K562 (cell line): ENCODE measurements around the gene AGRN. TPM values are rescaled to one million over a fixed set of nuclear protein-coding genes. Genes with fewer than 3 reads are reported as not detected.
A peak's percentile ranks its signal among the peaks of the same experiment; 100 is the strongest.

Source experiments
- ATAC-seq: fragments of 200-7000 bp; cut with Tn5 transposase; 3 replicates; pipeline ENCODE4 v1.9.1; 2020; ENCODE audit warnings: moderate library complexity
- BruUV-seq: library from RNA; stranded (reverse); fragments of 400-500 nt; replicated peaks from 2 replicates; lab custom pipeline; 2021; lab: Mats Ljungman, UMichigan
- CTCF ChIA-PET: fragments of 300-600 bp; formaldehyde crosslinking; extraction: SDS; loops from one replicate; lab custom pipeline; 2021; ENCODE audit warnings: low intra/inter-chr PET ratio; lab: Yijun Ruan, JAX
- POLR2A ChIA-PET: fragments of 300-600, 350-650 bp; sonication (Branson Sonifier 250); formaldehyde crosslinking; extraction: SDS; loops from one replicate; lab custom pipeline; 2021; ENCODE audit warnings: antibody characterized with exemption, inconsistent platforms; lab: Yijun Ruan, JAX
- DNase-seq, 4 experiments: peaks; one replicate each; pipeline versions ENCODE4 v3.0.0 to v3.0.0-alpha.2; 2011 to 2018; ENCODE audit warnings: low spot score in 3 of 4, mixed read lengths in 3 of 4; ENCODE audit errors: extremely low read depth in 1 of 4
- FAIRE-seq: peaks from 2 replicates; lab custom pipeline; 2011; peaks lifted over from hg19 to GRCh38; lab: Jason Lieb, UNC
- H2AFZ ChIP-seq: 2 replicates; pipeline ENCODE4 v1.6.0; 2011; ENCODE audit warnings: low read depth, low read length, control low read depth, inconsistent platforms
- H3K27ac ChIP-seq: fragments of 200-600 bp; 3 replicates; pipeline ENCODE4 v1.8.0; 2011; ENCODE audit warnings: low read depth, mild to moderate bottlenecking, control low read depth, inconsistent platforms, low read length, moderate library complexity, mixed read lengths; ENCODE audit errors: extremely low read depth
- H3K27me3 ChIP-seq, 2 experiments: fragments of 300-600 bp in 1 of 2; 2 replicates in 1 of 2; 3 replicates in 1 of 2; pipeline versions ENCODE4 v1.6.0 to v1.8.0; 2011; ENCODE audit warnings: inconsistent platforms in 2 of 2, low read length in 2 of 2, mild to moderate bottlenecking in 1 of 2, mixed read lengths in 1 of 2, moderate library complexity in 1 of 2; ENCODE audit not compliant: control insufficient read depth in 2 of 2, insufficient read depth in 2 of 2
- H3K36me3 ChIP-seq: fragments of 300-600 bp; 3 replicates; pipeline ENCODE4 v1.8.0; 2011; ENCODE audit warnings: mild to moderate bottlenecking, low read length, inconsistent platforms; ENCODE audit not compliant: control insufficient read depth, insufficient read depth
- H3K4me1 ChIP-seq, 2 experiments: fragments of 200-600 bp in 1 of 2; replicated peaks in 1 of 2; 2 replicates in 1 of 2; 3 replicates in 1 of 2; pipeline versions ENCODE4 v1.5.1 to v1.8.0; 2011; ENCODE audit warnings: inconsistent platforms in 2 of 2, low read length in 2 of 2, mild to moderate bottlenecking in 1 of 2, mixed read lengths in 1 of 2, moderate library complexity in 1 of 2; ENCODE audit not compliant: control insufficient read depth in 2 of 2, insufficient read depth in 2 of 2
- H3K4me2 ChIP-seq: 2 replicates; pipeline ENCODE4 v1.6.1; 2011; ENCODE audit warnings: low read length, control low read depth, inconsistent platforms, mixed read lengths; ENCODE audit not compliant: insufficient read depth
- H3K4me3 ChIP-seq: fragments of 200-600 bp; sonication (generic), shearing (Covaris generic); 2 replicates; pipeline ENCODE4 v1.5.1; 2016; ENCODE audit warnings: control low read depth, inconsistent platforms
- H3K79me2 ChIP-seq: fragments of 200-600 bp; 3 replicates; pipeline ENCODE4 v1.8.0; 2011; ENCODE audit warnings: low read length, inconsistent platforms; ENCODE audit not compliant: control insufficient read depth, insufficient read depth
- H3K9ac ChIP-seq, 2 experiments: 2 replicates each; pipeline versions ENCODE4 v1.6.0 to v1.6.1; 2011; ENCODE audit warnings: low read depth in 2 of 2, low read length in 2 of 2, control low read depth in 1 of 2, inconsistent platforms in 1 of 2, mild to moderate bottlenecking in 1 of 2, mixed read lengths in 1 of 2; ENCODE audit not compliant: insufficient read depth in 1 of 2
- H3K9me1 ChIP-seq: one replicate; pipeline ENCODE4 v1.6.0; 2011; ENCODE audit warnings: inconsistent platforms, mild to moderate bottlenecking, low read length, moderate library complexity; ENCODE audit not compliant: control insufficient read depth, insufficient read depth
- H3K9me3 ChIP-seq: replicated peaks from 2 replicates; pipeline ENCODE4 v1.5.1; 2011; ENCODE audit warnings: low read depth, low read length, inconsistent platforms; ENCODE audit not compliant: control insufficient read depth, insufficient read depth
- H4K20me1 ChIP-seq: replicated peaks from 2 replicates; pipeline ENCODE4 v1.6.1; 2011; ENCODE audit warnings: low read length, inconsistent platforms, mixed read lengths; ENCODE audit not compliant: control insufficient read depth, insufficient read depth
- CBX1 ChIP-seq: sonication (generic); IDR thresholded peaks from 2 replicates; pipeline ENCODE4 v1.6.1; 2016; ENCODE audit warnings: antibody characterized with exemption, low read depth, mild to moderate bottlenecking
- CBX3 ChIP-seq, 2 experiments: IDR thresholded peaks; 1 replicate in 1 of 2; 2 replicates in 1 of 2; pipeline ENCODE4 v1.6.1; 2012; ENCODE audit warnings: inconsistent platforms in 2 of 2, low read length in 2 of 2, borderline replicate concordance in 1 of 2, control low read depth in 1 of 2
- COPS2 ChIP-seq: fragments of 450-650 bp; conservative IDR thresholded peaks from 2 replicates; pipeline ENCODE4 v1.6.1; 2016; ENCODE audit warnings: mild to moderate bottlenecking, moderate library complexity
- HDAC6 ChIP-seq: IDR thresholded peaks from 2 replicates; pipeline ENCODE4 v1.6.1; 2012; ENCODE audit warnings: low read depth, mild to moderate bottlenecking, control low read depth, inconsistent platforms, low read length, moderate library complexity
- HNRNPL ChIP-seq: fragments of 200-400 bp; formaldehyde crosslinking; IDR thresholded peaks from 2 replicates; pipeline ENCODE4 v1.6.1; 2017; ENCODE audit warnings: low read depth, mild to moderate bottlenecking, low read length
- ZBTB33 ChIP-seq: sonication (generic); formaldehyde crosslinking; IDR thresholded peaks from 2 replicates; pipeline ENCODE4 v1.8.1; 2023; ENCODE audit warnings: mild to moderate bottlenecking, missing genetic modification reagents
- WGBS: fragments of 100-300 bp; shearing (Covaris generic); methylation state at CpG from one replicate; pipeline ENCODE4 v1.1.6; 2016; ENCODE audit warnings: low coverage, mixed read lengths; ENCODE audit not compliant: insufficient coverage; ENCODE audit errors: missing lambda C conversion rate; 5-methylcytosine and 5-hydroxymethylcytosine counted together
- in situ Hi-C: fragments of 300-500 bp; cut with MboI; formaldehyde crosslinking; loops from 4 replicates; pipeline ENCODE4 v1.15.0; 2018; ENCODE audit warnings: inconsistent platforms, mixed read lengths
- intact Hi-C: fragments of 100-400 bp; cut with micrococcal nuclease; formaldehyde crosslinking; loops from 2 replicates; pipeline ENCODE4 v1.14.2; 2022
- polyA plus RNA-seq, 8 experiments: library from polyadenylated mRNA; depleted of rRNA in 4 of 8; stranded (reverse) in 5 of 8; unstranded in 3 of 8; fragments of >200 nt; fragmentation: Nextera tagmentation in 2 of 8; fragmentation: Illumina TruSeq in 1 of 8; extraction: Ambion mirVana in 2 of 8; extraction: Trizol in 1 of 8; gene quantifications; 2 replicates each; pipeline versions ENCODE4 v1.2.1 to v1.2.3, GENCODE V29; 2011 to 2014; ENCODE audit warnings: inconsistent platforms in 1 of 8, missing spikeins in 1 of 8
- total RNA-seq, 7 experiments: library from RNA; depleted of rRNA in 6 of 7; stranded (reverse); fragments of >200 nt in 6 of 7; fragmentation: Illumina TruSeq in 2 of 7; extraction: Trizol in 2 of 7; gene quantifications; 2 replicates each; pipeline versions ENCODE4 v1.2.1 to v1.2.3, GENCODE V29; 2011 to 2021; ENCODE audit warnings: low replicate concordance in 1 of 7

The AGRN gene
- total and polyA plus RNA-seq, 9 of the 15 experiments (the other 6 are each of a cell fraction or from before 2014, with no cell fraction given): 0.04 to 111 (median 18.1) TPM

GRCh38 chr1:1071486-1072298 lies 51.8 kb downstream of the AGRN start:
- no peak overlapping the region for H3K4me2 ChIP-seq

More at GRCh38 chr1:1071486-1072298, 51.8 kb downstream of the AGRN start:
- peaks cover 4% of the 10 kb centered on the region for H3K9me1 ChIP-seq
- H3K9me3 ChIP-seq: no peaks in the 10 kb centered on the region
- DNase-seq (no peak), ATAC-seq (no peak), FAIRE-seq (no peak)
- peaks cover 2 to 14% of the 10 kb centered on the region in 2 experiments; a peak in 2 of 5 replicates for H3K27me3 ChIP-seq
- POLR2A ChIA-PET: interaction anchor here (0.6 to 1.2 kb wide), 5 partner anchors 9 to 384 kb away, joined by 3 read pairs; no protein-coding TSS in a partner anchor
- no peak overlapping the region for H3K27ac ChIP-seq
- intact Hi-C loops: no loop called here
- TF ChIP-seq CBX3 (IDR thresholded peaks at IDR 0.05; ENCODE audit: borderline replicate concordance in 1 of 2, low read length in 2 of 2) (no peak), HNRNPL (peak; percentile 70; the same call in 1 of the 2 replicates), ZBTB33 (peak; percentile 63; the same call in 1 of the 2 replicates), CBX1 (no peak), COPS2 (no peak), HDAC6 (no peak)
- BruUV-seq: no TSS peak
- CTCF ChIA-PET: no interaction called here
- H3K36me3 ChIP-seq: no peaks in the 10 kb centered on the region
- WGBS: 61% methylated on average over 19 of the region's 56 CpGs
- H4K20me1 ChIP-seq: peaks cover 7% of the 10 kb centered on the region; the same call in 1 of the 2 replicates
- H3K4me1 ChIP-seq: peaks cover 13 to 91% of the 10 kb centered on the region in 2 experiments; a peak in 4 of 5 replicates
- H3K79me2 ChIP-seq: no peaks in the 10 kb centered on the region
- H3K9ac ChIP-seq: 0 out of 4 replicates have a peak overlapping the region, but pooled peaks of 1 of the 2 experiments have one; percentile 13
- H3K4me3 ChIP-seq: no peak overlapping the region
- in situ Hi-C loops: no loop called here
- no peak overlapping the region for H2AFZ ChIP-seq
